HCT116 (cell line): Measurements from ENCODE around the gene SLC22A15. TPM values are rescaled to one million over a fixed set of nuclear protein-coding genes. Genes with fewer than 3 reads are reported as not detected.
"Not testable (repeated sequence)": the region's sequence is repeated elsewhere in the genome, so short reads cannot be mapped to it uniquely, and the experiment has no call there.

ENCODE experiments used
- ATAC-seq: fragments of 200-7000 bp; cut with Tn5 transposase; 2 replicates; pipeline ENCODE4 v1.9.1; 2020; ENCODE audit warnings: mild to moderate bottlenecking, moderate library complexity
- BruUV-seq: library from RNA; stranded (reverse); fragments of 400-500 nt; replicated peaks from 2 replicates; lab custom pipeline; 2021; lab: Mats Ljungman, UMichigan
- CTCF ChIA-PET: fragments of 300-600 bp; sonication (Branson Sonifier 250); formaldehyde crosslinking; loops from one replicate; lab custom pipeline; 2021; ENCODE audit warnings: antibody characterized with exemption; lab: Charles Lee
- POLR2A ChIA-PET: fragments of 300-600, 350-600 bp; sonication (Branson Sonifier 250); formaldehyde crosslinking; loops from one replicate; lab custom pipeline; 2021; ENCODE audit warnings: antibody characterized with exemption; lab: Charles Lee
- RAD21 ChIA-PET, 2 experiments: fragments of 300-600 bp; sonication (Branson Sonifier 250); formaldehyde crosslinking; loops; one replicate each; lab custom pipeline; 2023; ENCODE audit warnings: low total read pairs in 2 of 2; ENCODE audit not compliant: uncharacterized antibody in 2 of 2, unreplicated experiment in 2 of 2, low non-redundant PET in 1 of 2; lab: Charles Lee
- DNase-seq: peaks from one replicate; pipeline ENCODE4 v3.0.0-alpha.2; 2010; ENCODE audit warnings: low read depth, low spot score
- H2AFZ ChIP-seq: fragments of 200-600 bp; shearing (Covaris generic), sonication (generic); 2 replicates; pipeline ENCODE4 v1.6.1; 2017; ENCODE audit warnings: low read depth, mixed run types, mixed read lengths, antibody characterized with exemption, low read length; ENCODE audit not compliant: poor library complexity, severe bottlenecking
- H3K27ac ChIP-seq: 2 replicates; pipeline ENCODE4 v1.5.1; 2012; ENCODE audit warnings: low read depth, low read length
- H3K27me3 ChIP-seq: fragments of 200-600 bp; sonication (generic); 2 replicates; pipeline ENCODE4 v1.6.1; 2016; ENCODE audit warnings: mixed run types, low read length, mixed read lengths; ENCODE audit not compliant: insufficient read depth
- H3K36me3 ChIP-seq, 2 experiments: fragments of 200-500 bp in 1 of 2; fragments of 200-600 bp in 1 of 2; sonication (Bioruptor generic) in 1 of 2; sonication (generic) in 1 of 2; 2 replicates each; pipeline versions ENCODE4 v1.5.1 to v1.6.1; 2014 to 2016; ENCODE audit warnings: low read length in 2 of 2, inconsistent platforms in 1 of 2, mixed read lengths in 1 of 2, mixed run types in 1 of 2; ENCODE audit not compliant: insufficient read depth in 2 of 2, control insufficient read depth in 1 of 2
- H3K4me1 ChIP-seq, 2 experiments: fragments of 200-600 bp in 1 of 2; sonication (generic) in 1 of 2; 2 replicates each; pipeline versions ENCODE4 v1.5.1 to v1.6.1; 2012 to 2017; ENCODE audit warnings: low read length in 2 of 2, inconsistent platforms in 1 of 2, mild to moderate bottlenecking in 1 of 2, mixed read lengths in 1 of 2, mixed run types in 1 of 2, moderate library complexity in 1 of 2; ENCODE audit not compliant: insufficient read depth in 2 of 2, control insufficient read depth in 1 of 2
- H3K4me2 ChIP-seq: fragments of 200-600 bp; sonication (generic); 2 replicates; pipeline ENCODE4 v1.6.1; 2017; ENCODE audit warnings: mixed run types, low read length, mixed read lengths
- H3K4me3 ChIP-seq, 2 experiments: fragments of 200-600 bp in 1 of 2; sonication (generic) in 1 of 2; replicated peaks in 1 of 2; 2 replicates each; pipeline ENCODE4 v1.5.1; 2011 to 2016; ENCODE audit warnings: low read length in 2 of 2, control low read depth in 1 of 2, low read depth in 1 of 2, mild to moderate bottlenecking in 1 of 2, mixed read lengths in 1 of 2, mixed run types in 1 of 2
- H3K79me2 ChIP-seq: fragments of 200-600 bp; sonication (generic); 2 replicates; pipeline ENCODE4 v1.6.1; 2017; ENCODE audit warnings: mild to moderate bottlenecking, mixed run types, low read length, moderate library complexity, mixed read lengths; ENCODE audit not compliant: insufficient read depth
- H3K9ac ChIP-seq: fragments of 200-600 bp; sonication (generic); 2 replicates; pipeline ENCODE4 v1.6.1; 2016; ENCODE audit warnings: low read length, mixed read lengths
- H3K9me2 ChIP-seq: fragments of 200-600 bp; sonication (generic), shearing (Covaris generic); 2 replicates; pipeline ENCODE4 v1.6.1; 2017; ENCODE audit warnings: mixed run types, mild to moderate bottlenecking, moderate library complexity; ENCODE audit not compliant: insufficient read depth
- H3K9me3 ChIP-seq, 2 experiments: fragments of 200-500 bp in 1 of 2; fragments of 200-600 bp in 1 of 2; sonication (Bioruptor generic) in 1 of 2; sonication (generic) in 1 of 2; 2 replicates each; pipeline ENCODE4 v1.6.1; 2014 to 2017; ENCODE audit warnings: low read length in 2 of 2, mixed read lengths in 2 of 2, inconsistent platforms in 1 of 2, low read depth in 1 of 2, mild to moderate bottlenecking in 1 of 2, mixed run types in 1 of 2, moderate library complexity in 1 of 2; ENCODE audit not compliant: control insufficient read depth in 1 of 2, insufficient read depth in 1 of 2
- H4K20me1 ChIP-seq: fragments of 200-600 bp; sonication (generic), shearing (Covaris generic); 2 replicates; pipeline ENCODE4 v1.6.1; 2017; ENCODE audit warnings: mixed run types, mild to moderate bottlenecking, moderate library complexity; ENCODE audit not compliant: insufficient read depth
- FOSL1 ChIP-seq: IDR thresholded peaks from 2 replicates; pipeline ENCODE4 v1.6.1; 2012; ENCODE audit warnings: low read depth
- REST ChIP-seq: IDR thresholded peaks from 2 replicates; pipeline ENCODE4 v1.6.1; 2012; ENCODE audit warnings: low read depth
- SP1 ChIP-seq: IDR thresholded peaks from 2 replicates; pipeline ENCODE4 v1.6.1; 2012; ENCODE audit warnings: low read depth
- intact Hi-C: fragments of 100-400 bp; cut with micrococcal nuclease; formaldehyde crosslinking; loops from 2 replicates; pipeline ENCODE4 v1.10.0; 2022
- total RNA-seq: library from RNA; stranded (reverse); gene quantifications from one replicate; pipeline ENCODE4 v1.2.1, GENCODE V29; 2021; ENCODE audit not compliant: unreplicated experiment

Gene SLC22A15
- total RNA-seq, 1 experiment from 2014 or later, result 3.1 TPM

GRCh38 chr1:115969509-115969908 lies 6.8 kb upstream of the SLC22A15 start:
- no peaks in the 10 kb centered on the region for H4K20me1 ChIP-seq
- intact Hi-C loops, result no loop called here
- ChIA-PET POLR2A (interaction anchor here (0.5 kb wide), 1 partner anchor 191 kb away, joined by 3 read pairs; no protein-coding TSS in a partner anchor), CTCF (interaction anchor here (1.0 to 1.2 kb wide), 2 partner anchors 12 to 262 kb away, joined by 3 read pairs; no protein-coding TSS in a partner anchor), RAD21 (no interaction called here)
- peak; percentile 63 for DNase-seq
- H3K9ac ChIP-seq, result no peak overlapping the region
- H2AFZ ChIP-seq, result no peak overlapping the region
- H3K27me3 ChIP-seq, result no peaks in the 10 kb centered on the region
- H3K9me2 ChIP-seq, result no peaks in the 10 kb centered on the region
- no peaks in the 10 kb centered on the region for H3K79me2 ChIP-seq
- H3K36me3 ChIP-seq, result no peaks in the 10 kb centered on the region
- H3K9me3 ChIP-seq, result no peaks in the 10 kb centered on the region
- no peak overlapping the region for H3K27ac ChIP-seq
- ATAC-seq, result peak; percentile 90
- peak; percentile 29 for TF ChIP-seq SP1
- no peak for TF ChIP-seq REST
- TF ChIP-seq FOSL1, result no peak
- no peak overlapping the region for H3K4me3 ChIP-seq
- no TSS peak for BruUV-seq
- peak overlapping the region; percentile 32; the same call in 1 of the 2 replicates for H3K4me2 ChIP-seq
- H3K4me1 ChIP-seq, result peaks cover 5 to 11% of the 10 kb centered on the region in 2 experiments; a peak in 3 of 4 replicates

GRCh38 chr1:115971778-115972177 lies 4.5 kb upstream of the SLC22A15 start:
- intact Hi-C loops, H4K20me1 ChIP-seq, H3K36me3 ChIP-seq, BruUV-seq, H3K79me2 ChIP-seq, H3K27ac ChIP-seq, H3K9me3 ChIP-seq, ATAC-seq, RAD21 ChIA-PET, H3K27me3 ChIP-seq, H2AFZ ChIP-seq, POLR2A ChIA-PET, H3K4me2 ChIP-seq, CTCF ChIA-PET, DNase-seq, H3K9ac ChIP-seq, H3K9me2 ChIP-seq, H3K4me3 ChIP-seq: not testable (repeated sequence)
- H3K4me1 ChIP-seq, result peaks cover 5 to 19% of the 10 kb centered on the region in 2 experiments; a peak in 3 of 4 replicates
